Pancreas (tissue), 10 donors: ENCODE measurements around the gene NEDD8. TPM values are rescaled to one million over a fixed set of nuclear protein-coding genes. Genes with fewer than 3 reads are reported as not detected.
A peak's percentile ranks its signal among the peaks of the same experiment; 100 is the strongest.

ENCODE experiments used
- ATAC-seq, 4 donors: fragments of 200-7000 bp; cut with Tn5 transposase; one replicate each; pipeline versions ENCODE4 v1.8.0 to v1.9.1; 2020; ENCODE audit warnings: mild to moderate bottlenecking in 4 of 4, moderate library complexity in 4 of 4
- DNase-seq, 6 donors: peaks; one replicate each; pipeline ENCODE4 v3.0.0-alpha.2; 2020
- FAIRE-seq: peaks from 2 replicates; lab custom pipeline; 2012; peaks lifted over from hg19 to GRCh38; lab: Jason Lieb, UNC
- H3K27ac ChIP-seq, 4 donors: fragments of 200-600 bp; sonication (generic); 1 replicate in 3 of 4; 2 replicates in 1 of 4; pipeline versions ENCODE4 v1.5.0 to v1.8.0; 2020
- H3K27me3 ChIP-seq, 4 donors: fragments of 200-600 bp; one replicate each; pipeline ENCODE4 v1.8.0; 2021
- H3K36me3 ChIP-seq, 3 donors: fragments of 200-600 bp; sonication (generic) in 1 of 3; one replicate each; pipeline versions ENCODE4 v1.5.0 to v1.8.0; 2020 to 2021
- H3K4me1 ChIP-seq, 3 donors: fragments of 200-600 bp; one replicate each; pipeline ENCODE4 v1.8.0; 2021
- H3K4me3 ChIP-seq, 4 donors: fragments of 200-600 bp; sonication (generic) in 2 of 4; one replicate each; pipeline versions ENCODE4 v1.5.0 to v1.8.0; 2020 to 2021
- H3K9me3 ChIP-seq, 4 donors: fragments of 200-600 bp; one replicate each; pipeline ENCODE4 v1.8.0; 2021
- CTCF ChIP-seq, 4 donors: fragments of 200-600 bp; sonication (generic) in 3 of 4; IDR thresholded peaks; one replicate each; pipeline versions ENCODE4 v1.5.0 to v1.8.0; 2021; ENCODE audit warnings: antibody characterized with exemption in 4 of 4
- WGBS, 2 donors: extraction: QIAGEN DNeasy Blood & Tissue Kit; methylation state at CpG; one replicate each; pipeline ENCODE4 v1.1.7; 2013; 5-methylcytosine and 5-hydroxymethylcytosine counted together
- intact Hi-C, 3 donors: fragments of 100-400 bp; cut with DNase I; formaldehyde crosslinking; loops; one replicate each; pipeline versions ENCODE4 v1.11.1 to v1.14.2; 2022
- polyA plus RNA-seq, 2 donors: library from polyadenylated mRNA; stranded (reverse); fragments of 200-250 nt; gene quantifications; one replicate each; pipeline ENCODE4 v1.2.3, GENCODE V29; 2013
- total RNA-seq, 6 donors: library from RNA; stranded (reverse); fragmentation: NEBNext Ultra II Directional in 4 of 6; extraction: Animal tissue kit (Norgen Biotek cat#: 25700) in 4 of 6; gene quantifications; one replicate each; pipeline versions ENCODE4 v1.2.1 to v1.2.4, GENCODE V29; 2021 to 2023
- donor health status: healthy with polysubstance abuse.
- donor health status: DM: no; HTN: no; CAD: no; lungs with moderate emphysema.
- donor health status: DM: no; HTN: no; CAD: no.
- donor health status: control.
- donor health status: control.
- donor health status: Bipolar disorder and iron deficiency.
- donor health status: DM: yes; HTN: yes; CAD: no.
- donor health status: DM: no; HTN: no; CAD: no.
- donor health status: DM: no; HTN: no; CAD: no.
- donor health status: DM: yes; HTN: yes; CAD: no.

Gene NEDD8
- total and polyA plus RNA-seq, 8 donors = 32.5 to 118 (median 55.4) TPM

DNA sequence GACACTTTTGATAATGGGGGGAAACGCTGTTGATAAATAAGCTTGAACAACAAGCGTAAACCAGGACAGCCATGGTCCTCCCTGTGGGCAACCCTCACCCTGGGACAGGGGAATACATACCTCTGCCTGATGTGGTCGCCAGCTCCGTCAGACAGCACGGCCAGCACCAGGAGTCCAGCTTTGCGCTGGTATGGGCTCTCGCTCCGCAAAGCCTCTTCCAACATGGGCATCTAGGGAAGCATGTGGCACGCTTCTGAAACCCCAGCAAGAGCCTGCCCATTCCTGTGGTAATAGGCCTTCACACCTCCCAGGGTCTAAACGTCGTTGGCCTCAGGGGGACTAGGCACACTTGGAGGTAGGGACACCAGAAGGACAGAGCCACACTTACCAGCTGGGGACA is 46.4 kb downstream of the NEDD8 start:
- H3K36me3 ChIP-seq = peaks cover 3 to 47% (median 27%) of the 10 kb centered on the region in 3 donors
- ATAC-seq (no peak), FAIRE-seq (no peak), DNase-seq (peak in 1 of 6 donors; percentile 43)
- intact Hi-C loops = no loop called here
- no peaks in the 10 kb centered on the region for H3K27me3 ChIP-seq
- H3K27ac ChIP-seq = no peak overlapping the region
- no peaks in the 10 kb centered on the region for H3K9me3 ChIP-seq
- TF ChIP-seq CTCF (IDR thresholded peaks at IDR 0.05) = no peak
- H3K4me1 ChIP-seq = peaks cover 0 to 11% (median 9%) of the 10 kb centered on the region in 3 donors
- WGBS, 2 donors = 86 to 92% methylated on average over 11 of the region's 11 CpGs
- no peak overlapping the region for H3K4me3 ChIP-seq

- Histone ChIP-seq H3K27me3 (no peaks in the 10 kb centered on the region), H3K4me1 (peaks cover 0 to 11% (median 9%) of the 10 kb centered on the region in 3 donors), H3K36me3 (peaks cover 3 to 53% (median 34%) of the 10 kb centered on the region in 3 donors), H3K4me3 (no peak overlapping the region), H3K9me3 (no peaks in the 10 kb centered on the region), H3K27ac (no peak overlapping the region)
- ATAC-seq (no peak), DNase-seq (peak in 1 of 6 donors; percentile 26), FAIRE-seq (no peak)
- no peak for TF ChIP-seq CTCF (IDR thresholded peaks at IDR 0.05)
- intact Hi-C loops = no loop called here
- WGBS, 2 donors = 91 to 94% methylated on average over 7 of the region's 7 CpGs
Measured at GRCh38 chr14:24185026-24185425, 47.1 kb downstream of the NEDD8 start.

- intact Hi-C loops = no loop called here
Measured at GRCh38 chr14:24184104-24184970, 47.8 kb downstream of the NEDD8 start.

DNA sequence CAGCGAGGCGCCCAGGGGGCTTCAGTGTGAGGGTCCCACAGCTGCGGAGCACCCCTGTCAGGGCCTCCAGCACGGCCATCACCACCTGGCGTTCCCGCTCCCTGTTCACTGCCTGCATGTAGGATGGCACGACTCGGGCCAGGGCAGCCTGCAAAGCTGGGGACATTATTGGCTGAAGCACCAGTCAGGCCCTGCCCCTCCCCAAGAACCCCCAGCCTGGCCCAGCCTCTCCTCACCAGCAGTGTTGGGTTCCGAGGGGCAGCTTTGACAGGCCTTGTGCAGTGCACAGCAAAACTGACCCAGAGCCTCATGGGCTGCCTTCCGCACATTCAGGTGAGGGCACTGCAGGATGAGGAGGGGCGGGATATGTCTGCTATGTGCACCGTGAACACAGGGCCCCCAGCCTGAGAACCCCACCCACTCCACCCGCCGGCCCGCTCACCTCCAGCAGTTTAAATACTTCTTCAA is 49.1 kb downstream of the NEDD8 start:
- WGBS, 2 donors = 87 to 94% methylated on average over 15 of the region's 15 CpGs

More at GRCh38 chr14:24184104-24184970, 47.8 kb downstream of the NEDD8 start:
- 86 to 87% methylated on average over 19 of the region's 19 CpGs for WGBS, 2 donors
- no peak for TF ChIP-seq CTCF (IDR thresholded peaks at IDR 0.05)
- ATAC-seq = no peak
- no peak for FAIRE-seq
- Histone ChIP-seq H3K4me3 (no peak overlapping the region), H3K27ac (no peak overlapping the region), H3K9me3 (no peaks in the 10 kb centered on the region), H3K4me1 (peaks cover 0 to 11% (median 9%) of the 10 kb centered on the region in 3 donors), H3K36me3 (peaks cover 3 to 55% (median 38%) of the 10 kb centered on the region in 3 donors), H3K27me3 (no peaks in the 10 kb centered on the region)
- peak in 1 of 6 donors; percentile 66 for DNase-seq

More for the DNA sequence above, 49.1 kb downstream of the NEDD8 start:
- ATAC-seq (no peak), FAIRE-seq (no peak), DNase-seq (peak in 1 of 6 donors; percentile 63)
- peaks cover 0 to 8% (median 5%) of the 10 kb centered on the region in 3 donors for H3K4me1 ChIP-seq
- TF ChIP-seq CTCF (IDR thresholded peaks at IDR 0.05) = no peak
- H3K36me3 ChIP-seq = peaks cover 3 to 63% (median 38%) of the 10 kb centered on the region in 3 donors
- H3K4me3 ChIP-seq = no peak overlapping the region
- H3K9me3 ChIP-seq = no peaks in the 10 kb centered on the region
- H3K27ac ChIP-seq = no peak overlapping the region
- no peaks in the 10 kb centered on the region for H3K27me3 ChIP-seq
- intact Hi-C loops = no loop called here
